ENCODE measurements around the gene UNC79. TPM values are rescaled to one million over a fixed set of nuclear protein-coding genes. Genes with fewer than 3 reads are reported as not detected.

UNC79 gene
- total RNA-seq, 2 donors from 2014 or later, result 6.0 to 14.4 TPM

DNA sequence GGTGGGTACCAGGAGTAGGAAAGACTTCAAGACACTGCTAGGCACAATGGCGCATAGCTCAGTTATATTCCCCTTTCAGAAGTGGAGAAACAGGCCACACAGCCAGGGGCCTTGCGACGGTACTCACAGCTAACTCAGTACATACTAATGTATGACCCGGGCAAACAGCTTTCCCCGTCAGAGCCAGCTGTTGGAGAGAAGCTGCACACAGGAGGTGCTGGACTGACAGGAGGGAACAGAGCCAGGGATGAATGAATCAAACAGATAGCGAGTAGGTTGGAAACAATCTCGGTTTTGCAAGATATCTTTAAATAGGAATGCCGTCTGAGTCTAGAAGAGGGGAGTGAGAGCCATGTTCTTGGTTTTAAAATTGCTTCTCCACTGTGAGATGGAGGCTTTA, 312.0 kb downstream of the UNC79 start:
- H3K4me1 Mint-ChIP-seq, result peaks cover 22% of the 10 kb centered on the region
- no peak for DNase-seq
- Histone ChIP-seq H3K9ac (ENCODE audit: extremely low read depth, low read length, poor library complexity, severe bottlenecking) (no peak overlapping the region), H3K4me3 (ENCODE audit: low read length) (no peak overlapping the region), H3K27ac (ENCODE audit: low read depth, low read length) (no peak overlapping the region), H3K36me3 (ENCODE audit: control insufficient read depth, insufficient read depth, low read length) (peaks cover 21% of the 10 kb centered on the region), H3K4me1 (ENCODE audit: control insufficient read depth, insufficient read depth, low read length) (peaks cover 17% of the 10 kb centered on the region), H3K27me3 (ENCODE audit: control insufficient read depth, insufficient read depth, low read length, poor library complexity, severe bottlenecking) (no peaks in the 10 kb centered on the region), H3K9me3 (ENCODE audit: control insufficient read depth, low read length) (no peaks in the 10 kb centered on the region)
- H3K9me3 Mint-ChIP-seq, result no peaks in the 10 kb centered on the region
- no peak overlapping the region for H3K4me3 Mint-ChIP-seq
- no peaks in the 10 kb centered on the region for H3K27me3 Mint-ChIP-seq (ENCODE audit: insufficient read depth)
- no peak overlapping the region for H3K27ac Mint-ChIP-seq
- TF ChIP-seq CTCF (conservative IDR thresholded peaks at IDR 0.05), result no peak
- peaks cover 35% of the 10 kb centered on the region for H3K36me3 Mint-ChIP-seq (ENCODE audit: low read depth)
- WGBS, 2 experiments (ENCODE audit: insufficient coverage in 1 of 2, insufficient read length in 1 of 2), result 94 to 95% methylated on average over 8 of the region's 8 CpGs

GRCh38 chr14:93743270-93744060, 312.7 kb downstream of the UNC79 start:
- Histone ChIP-seq H3K4me3 (ENCODE audit: low read length) (no peak overlapping the region), H3K27me3 (ENCODE audit: control insufficient read depth, insufficient read depth, low read length, poor library complexity, severe bottlenecking) (no peaks in the 10 kb centered on the region), H3K9me3 (ENCODE audit: control insufficient read depth, low read length) (no peaks in the 10 kb centered on the region), H3K4me1 (ENCODE audit: control insufficient read depth, insufficient read depth, low read length) (peaks cover 21% of the 10 kb centered on the region), H3K36me3 (ENCODE audit: control insufficient read depth, insufficient read depth, low read length) (peaks cover 24% of the 10 kb centered on the region), H3K27ac (ENCODE audit: low read depth, low read length) (no peak overlapping the region), H3K9ac (ENCODE audit: extremely low read depth, low read length, poor library complexity, severe bottlenecking) (no peak overlapping the region)
- DNase-seq, result no peak
- peaks cover 28% of the 10 kb centered on the region for H3K4me1 Mint-ChIP-seq
- no peak overlapping the region for H3K4me3 Mint-ChIP-seq
- no peak overlapping the region for H3K27ac Mint-ChIP-seq
- no peak for TF ChIP-seq CTCF (conservative IDR thresholded peaks at IDR 0.05)
- no peaks in the 10 kb centered on the region for H3K9me3 Mint-ChIP-seq
- peaks cover 38% of the 10 kb centered on the region for H3K36me3 Mint-ChIP-seq (ENCODE audit: low read depth)
- no peaks in the 10 kb centered on the region for H3K27me3 Mint-ChIP-seq (ENCODE audit: insufficient read depth)
- WGBS, 2 experiments (ENCODE audit: insufficient coverage in 1 of 2, insufficient read length in 1 of 2), result 94 to 95% methylated on average over 18 to 26 of the region's 26 CpGs

DNA sequence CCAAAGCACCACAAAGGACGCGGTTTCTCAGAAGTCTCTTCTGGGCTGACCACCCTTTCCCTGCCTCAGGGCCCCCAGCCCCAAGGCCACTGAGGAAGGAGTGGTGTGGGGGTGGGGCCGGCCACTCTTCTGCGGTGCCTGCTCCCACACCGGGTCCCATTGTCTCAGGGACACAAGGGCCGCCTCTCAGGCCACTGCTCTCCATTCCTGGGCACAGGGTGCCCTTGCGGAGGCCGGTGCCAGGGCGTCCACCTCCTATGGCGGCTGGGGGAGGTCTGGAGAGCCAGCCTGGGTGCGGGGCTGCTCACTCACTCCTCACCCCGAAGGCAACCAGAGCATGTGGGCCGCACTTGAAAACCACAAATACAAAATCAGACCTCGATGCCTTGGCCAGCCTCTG, 313.4 kb downstream of the UNC79 start:
- no peaks in the 10 kb centered on the region for H3K27me3 Mint-ChIP-seq (ENCODE audit: insufficient read depth)
- Histone ChIP-seq H3K9me3 (ENCODE audit: control insufficient read depth, low read length) (no peaks in the 10 kb centered on the region), H3K27ac (ENCODE audit: low read depth, low read length) (no peak overlapping the region), H3K4me3 (ENCODE audit: low read length) (no peak overlapping the region), H3K4me1 (ENCODE audit: control insufficient read depth, insufficient read depth, low read length) (peaks cover 24% of the 10 kb centered on the region), H3K36me3 (ENCODE audit: control insufficient read depth, insufficient read depth, low read length) (peaks cover 24% of the 10 kb centered on the region), H3K9ac (ENCODE audit: extremely low read depth, low read length, poor library complexity, severe bottlenecking) (no peak overlapping the region), H3K27me3 (ENCODE audit: control insufficient read depth, insufficient read depth, low read length, poor library complexity, severe bottlenecking) (no peaks in the 10 kb centered on the region)
- H3K9me3 Mint-ChIP-seq, result no peaks in the 10 kb centered on the region
- H3K36me3 Mint-ChIP-seq (ENCODE audit: low read depth), result peaks cover 40% of the 10 kb centered on the region
- 86 to 90% methylated on average over 2 to 14 of the region's 14 CpGs for WGBS, 2 experiments (ENCODE audit: insufficient coverage in 1 of 2, insufficient read length in 1 of 2)
- H3K4me1 Mint-ChIP-seq, result peaks cover 28% of the 10 kb centered on the region
- no peak for TF ChIP-seq CTCF (conservative IDR thresholded peaks at IDR 0.05)
- DNase-seq, result no peak
- no peak overlapping the region for H3K27ac Mint-ChIP-seq
- no peak overlapping the region for H3K4me3 Mint-ChIP-seq
